Activated CD4-positive, alpha-beta memory T cell treated with anti-CD3 and anti-CD28 coated beads for 36 hours (primary cell): ENCODE data around the gene MTG1. TPM values are rescaled to one million over a fixed set of nuclear protein-coding genes. Genes with fewer than 3 reads are reported as not detected.
"Not testable (repeated sequence)": the region's sequence is repeated elsewhere in the genome, so short reads cannot be mapped to it uniquely, and the experiment has no call there.

ENCODE experiments used
- CTCF ChIA-PET: fragments of 350-600 bp; sonication (Branson Sonifier 250); formaldehyde crosslinking; loops from one replicate; lab custom pipeline; 2021; ENCODE audit warnings: antibody characterized with exemption, inconsistent platforms; lab: Charles Lee
- POLR2A ChIA-PET: fragments of 350-600 bp; sonication (Branson Sonifier 250); formaldehyde crosslinking; loops from one replicate; lab custom pipeline; 2021; ENCODE audit warnings: antibody characterized with exemption; lab: Charles Lee
- DNase-seq: peaks from one replicate; pipeline ENCODE4 v3.0.0-alpha.2; 2020
- H3K27ac Mint-ChIP-seq: one replicate; pipeline ENCODE4 v1.8.0; 2021; ENCODE audit warnings: mixed read lengths
- H3K27me3 Mint-ChIP-seq: one replicate; pipeline ENCODE4 v1.8.0; 2021; ENCODE audit warnings: mixed read lengths
- H3K36me3 Mint-ChIP-seq: one replicate; pipeline ENCODE4 v1.8.0; 2021; ENCODE audit warnings: mixed read lengths
- H3K4me1 Mint-ChIP-seq: one replicate; pipeline ENCODE4 v1.8.0; 2021; ENCODE audit warnings: low read depth, mixed read lengths
- H3K4me3 Mint-ChIP-seq: one replicate; pipeline ENCODE4 v1.8.0; 2021; ENCODE audit warnings: mild to moderate bottlenecking, mixed read lengths
- H3K9me3 Mint-ChIP-seq: one replicate; pipeline ENCODE4 v1.8.0; 2021; ENCODE audit warnings: mixed read lengths
- intact Hi-C: fragments of 100-400 bp; cut with micrococcal nuclease; formaldehyde crosslinking; loops from one replicate; pipeline ENCODE4 v1.15.1; 2023
- total RNA-seq, 2 experiments: library from RNA; stranded (reverse); gene quantifications; one replicate each; pipeline ENCODE4 v1.2.3, GENCODE V29; 2021

MTG1 gene
- total RNA-seq, 2 experiments from 2014 or later: 33.9 to 40.3 TPM

DNA sequence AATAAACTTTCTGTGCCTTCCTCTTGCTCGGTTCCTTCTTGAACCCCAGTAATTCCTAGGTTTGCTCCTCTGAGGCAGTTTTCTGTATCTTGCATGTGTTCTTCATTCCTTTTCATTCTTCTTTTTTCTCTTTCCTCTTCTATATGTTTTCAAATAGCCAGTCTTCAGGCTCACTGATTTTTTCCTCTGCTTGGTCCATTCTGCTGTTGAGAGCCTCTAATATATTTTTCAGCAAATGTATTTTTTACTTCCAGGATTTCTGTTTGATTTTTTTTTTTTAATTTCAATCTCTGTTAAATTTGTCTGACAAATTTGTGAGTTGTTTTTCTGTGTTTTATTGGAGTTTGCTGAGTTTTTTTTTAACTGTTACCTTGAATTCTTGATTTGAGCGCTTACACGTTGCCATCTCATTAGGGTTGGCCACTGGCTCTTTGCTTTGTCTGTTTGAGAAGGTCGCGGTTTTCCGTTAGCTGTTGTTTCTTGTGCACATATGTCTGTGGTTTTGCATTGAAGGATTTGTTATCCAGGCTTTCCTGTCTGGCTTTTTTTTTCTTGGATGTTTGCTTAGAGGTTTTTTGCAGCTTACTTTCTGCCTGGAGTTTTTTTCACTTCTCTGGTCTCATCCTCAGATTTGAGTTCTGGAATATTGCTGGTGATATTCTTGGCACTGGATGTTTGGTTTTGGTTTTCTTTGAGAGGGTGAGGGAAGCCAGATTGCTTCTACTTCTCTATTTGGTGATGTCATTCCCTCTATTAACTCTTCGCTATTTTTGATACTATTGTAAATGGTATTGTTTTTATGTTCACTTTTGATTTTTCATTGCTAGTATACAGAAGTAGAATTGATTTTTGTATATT, 17.8 kb downstream of the MTG1 start:
- intact Hi-C loops: no loop called here
- Mint-ChIP-seq H3K27me3 (no peaks in the 10 kb centered on the region), H3K27ac (no peak overlapping the region), H3K4me1 (peaks cover 17% of the 10 kb centered on the region), H3K36me3 (peaks cover 78% of the 10 kb centered on the region), H3K9me3 (peaks cover 29% of the 10 kb centered on the region), H3K4me3 (no peak overlapping the region)
- DNase-seq: no peak
- ChIA-PET CTCF (interaction anchor here (2.1 kb wide), 1 partner anchor 26 kb away, joined by 5 read pairs; no protein-coding TSS in a partner anchor), POLR2A (no interaction called here)

DNA sequence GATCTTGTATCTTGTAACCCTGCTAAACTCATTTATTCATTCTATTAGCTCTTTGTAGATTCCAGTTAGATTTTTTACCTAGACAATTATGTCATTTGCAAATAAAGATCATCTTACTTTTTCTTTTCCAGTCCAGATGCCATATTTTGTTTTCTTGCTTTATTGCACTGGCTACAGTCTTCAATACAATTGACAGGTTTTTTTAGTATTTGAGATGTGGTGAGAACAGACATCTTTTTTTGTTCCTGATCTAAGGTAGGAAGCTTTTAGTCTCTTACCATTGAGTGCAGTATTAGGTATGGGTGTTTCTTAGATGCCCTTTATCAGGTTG, 18.4 kb downstream of the MTG1 start:
- Mint-ChIP-seq H3K4me1 (peaks cover 12% of the 10 kb centered on the region), H3K9me3 (peaks cover 29% of the 10 kb centered on the region)

DNA sequence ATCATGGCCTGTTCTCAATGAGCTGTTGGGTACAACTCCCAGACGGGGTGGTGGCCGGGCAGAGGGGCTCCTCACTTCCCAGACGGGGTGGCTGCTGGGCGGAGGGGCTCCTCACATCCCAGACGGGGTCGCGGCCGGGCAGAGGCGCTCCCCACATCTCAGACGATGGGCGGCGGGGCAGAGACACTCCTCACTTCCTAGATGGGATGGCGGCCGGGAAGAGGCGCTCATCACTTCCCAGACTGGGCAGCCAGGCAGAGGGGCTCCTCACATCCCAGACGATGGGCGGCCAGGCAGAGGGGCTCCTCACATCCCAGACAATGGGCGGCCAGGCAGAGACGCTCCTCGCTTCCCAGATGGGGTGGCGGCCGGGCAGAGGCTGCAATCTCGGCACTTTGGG, 20.4 kb downstream of the MTG1 start:
- POLR2A ChIA-PET, H3K27me3 Mint-ChIP-seq, H3K4me3 Mint-ChIP-seq, DNase-seq, CTCF ChIA-PET, H3K4me1 Mint-ChIP-seq, H3K27ac Mint-ChIP-seq, intact Hi-C loops: not testable (repeated sequence)
- Mint-ChIP-seq H3K36me3 (peaks cover 64% of the 10 kb centered on the region), H3K9me3 (peaks cover 29% of the 10 kb centered on the region)

More for the DNA sequence above, 18.4 kb downstream of the MTG1 start:
- H3K27ac Mint-ChIP-seq: no peak overlapping the region
- no peaks in the 10 kb centered on the region for H3K27me3 Mint-ChIP-seq
- no peak for DNase-seq
- POLR2A ChIA-PET: interaction anchor here (1.2 kb wide), 1 partner anchor 83 kb away, joined by 3 read pairs; no protein-coding TSS in a partner anchor
- CTCF ChIA-PET: interaction anchor here (2.1 kb wide), 1 partner anchor 25 kb away, joined by 5 read pairs; no protein-coding TSS in a partner anchor
- H3K4me3 Mint-ChIP-seq: no peak overlapping the region
- intact Hi-C loops: no loop called here
- peaks cover 72% of the 10 kb centered on the region for H3K36me3 Mint-ChIP-seq

DNA sequence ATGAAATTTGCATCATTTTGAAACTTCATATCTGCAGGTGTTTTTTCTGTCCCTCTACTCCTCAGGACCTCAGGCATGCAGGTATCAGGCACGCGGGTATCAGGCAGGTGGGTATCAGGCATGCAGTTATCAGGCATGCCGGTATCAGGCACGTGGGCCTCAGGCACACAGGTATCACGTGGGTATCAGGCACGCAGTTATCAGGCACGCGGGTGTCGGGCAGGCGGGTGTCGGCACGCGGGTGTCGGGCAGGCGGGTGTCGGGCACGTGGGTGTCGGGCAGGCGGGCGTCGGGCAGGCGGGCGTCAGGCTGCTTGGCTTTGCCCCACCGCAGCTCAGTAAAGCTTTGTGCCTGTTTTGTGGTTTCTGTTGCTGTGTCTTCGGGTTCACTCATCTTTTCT, 21.8 kb downstream of the MTG1 start:
- no peaks in the 10 kb centered on the region for H3K4me1 Mint-ChIP-seq
- CTCF ChIA-PET: no interaction called here
- DNase-seq: no peak
- intact Hi-C loops: no loop called here
- no peaks in the 10 kb centered on the region for H3K27me3 Mint-ChIP-seq
- H3K36me3 Mint-ChIP-seq: peaks cover 53% of the 10 kb centered on the region
- H3K27ac Mint-ChIP-seq: no peak overlapping the region
- POLR2A ChIA-PET: no interaction called here
- peaks cover 24% of the 10 kb centered on the region for H3K9me3 Mint-ChIP-seq
- H3K4me3 Mint-ChIP-seq: no peak overlapping the region

DNA sequence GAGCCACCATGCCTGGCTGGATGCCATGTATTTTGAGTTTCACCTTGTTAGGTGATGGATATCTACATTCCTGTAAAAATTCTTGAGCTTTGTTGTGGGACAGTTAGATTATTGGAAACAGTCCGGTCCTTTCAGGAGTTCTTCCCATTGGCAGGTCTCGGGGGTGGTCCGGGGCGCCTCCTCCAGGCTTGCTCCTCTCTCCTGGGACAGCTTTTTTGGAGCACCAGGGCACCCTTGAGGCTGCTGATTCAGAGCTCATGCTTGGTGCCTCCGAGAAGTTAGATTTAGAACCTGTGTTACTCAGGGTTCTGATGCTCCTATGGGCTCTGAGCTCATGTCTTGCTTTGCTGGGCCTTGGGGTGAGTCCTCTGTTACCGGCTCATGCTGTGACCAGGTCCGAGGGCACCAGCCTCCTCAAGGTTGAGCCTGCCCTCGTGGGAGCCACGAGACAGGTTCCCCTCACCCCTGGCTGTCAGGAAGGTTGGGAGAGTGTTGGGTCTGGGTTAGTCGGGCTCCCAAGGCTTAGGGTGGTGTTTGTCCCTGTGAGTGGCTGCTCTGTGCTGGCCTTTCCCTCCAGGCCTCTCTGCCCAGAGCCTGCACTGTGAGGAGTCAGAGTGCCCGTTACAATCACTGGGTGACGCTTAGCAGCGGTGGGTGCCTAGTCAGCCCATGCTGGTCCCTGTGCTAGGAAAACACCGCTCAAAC, 24.5 kb downstream of the MTG1 start:
- intact Hi-C loops: no loop called here
- Mint-ChIP-seq H3K36me3 (peaks cover 26% of the 10 kb centered on the region), H3K4me1 (peaks cover under 1% of the 10 kb centered on the region), H3K27me3 (peaks cover 2% of the 10 kb centered on the region), H3K27ac (no peak overlapping the region), H3K4me3 (no peak overlapping the region), H3K9me3 (peaks cover 2% of the 10 kb centered on the region)
- no peak for DNase-seq
- ChIA-PET POLR2A (interaction anchor here (1.2 kb wide), 1 partner anchor 22 kb away, joined by 4 read pairs; no protein-coding TSS in a partner anchor), CTCF (interaction anchor here (1.2 kb wide), 1 partner anchor 19 kb away, joined by 3 read pairs; no protein-coding TSS in a partner anchor)

DNA sequence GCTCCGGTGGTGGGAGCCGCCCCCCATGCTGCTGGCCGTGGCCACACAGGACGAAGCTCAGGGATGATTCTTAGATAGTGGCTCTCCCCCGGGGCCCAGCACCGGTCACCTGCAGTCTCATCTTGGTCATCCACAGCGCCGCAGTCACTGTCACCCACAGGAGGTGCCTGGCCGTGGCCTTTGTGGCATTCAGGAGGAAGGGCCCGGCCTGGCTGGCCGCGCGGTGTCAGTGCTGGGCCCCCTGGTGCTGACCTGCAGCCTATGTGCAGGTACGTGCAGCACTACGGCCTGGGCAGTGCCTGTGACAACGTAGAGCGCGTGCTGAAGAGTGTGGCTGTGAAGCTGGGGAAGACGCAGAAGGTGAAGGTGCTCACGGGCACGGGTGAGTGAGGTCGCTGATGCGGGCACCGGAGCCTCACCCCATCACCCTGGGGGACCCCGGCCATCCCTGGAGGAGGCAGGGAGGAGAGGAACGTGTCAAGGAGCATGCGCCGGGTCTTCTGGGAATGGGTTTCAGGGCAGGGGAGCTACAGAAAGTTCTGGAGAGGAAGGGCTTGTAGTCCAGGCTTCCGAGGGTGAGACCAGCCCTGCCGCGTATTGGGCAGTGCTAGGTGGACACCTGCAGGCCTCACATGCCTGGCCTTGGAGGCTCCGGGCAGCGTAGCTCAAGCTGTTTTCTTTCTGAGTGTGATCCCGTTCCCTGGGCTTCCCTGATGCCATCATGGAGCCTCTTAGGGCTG, 25.4 kb downstream of the MTG1 start:
- no peak for DNase-seq
- intact Hi-C loops: no loop called here
- peaks cover 23% of the 10 kb centered on the region for H3K36me3 Mint-ChIP-seq
- peaks cover 2% of the 10 kb centered on the region for H3K4me1 Mint-ChIP-seq
- H3K9me3 Mint-ChIP-seq: peaks cover 2% of the 10 kb centered on the region
- H3K27ac Mint-ChIP-seq: no peak overlapping the region
- ChIA-PET POLR2A (interaction anchor here (0.9 kb wide), 1 partner anchor 90 kb away, joined by 3 read pairs; no protein-coding TSS in a partner anchor), CTCF (interaction anchor here (1.0 to 1.2 kb wide), 2 partner anchors 18 to 20 kb away, joined by 3 read pairs; no protein-coding TSS in a partner anchor)
- H3K4me3 Mint-ChIP-seq: no peak overlapping the region
- peaks cover 2% of the 10 kb centered on the region for H3K27me3 Mint-ChIP-seq

DNA sequence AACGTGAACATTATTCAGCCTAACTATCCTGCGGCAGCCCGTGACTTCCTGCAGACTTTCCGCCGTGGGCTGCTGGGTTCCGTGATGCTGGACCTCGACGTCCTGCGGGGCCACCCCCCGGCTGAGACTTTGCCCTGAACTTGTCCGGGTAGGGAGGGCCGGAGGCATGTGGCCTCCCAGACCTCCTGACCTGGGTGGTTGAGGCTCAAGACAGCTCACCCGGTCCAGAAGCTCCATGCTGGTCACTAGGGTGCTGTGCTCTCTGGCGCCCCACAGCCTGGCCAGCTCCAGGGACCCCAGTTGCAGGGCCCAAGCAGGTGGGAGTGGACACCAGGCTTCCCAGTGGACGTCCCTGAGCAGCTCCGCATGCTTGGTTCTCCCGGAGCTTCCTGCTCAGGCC, 26.1 kb downstream of the MTG1 start:
- H3K27me3 Mint-ChIP-seq: peaks cover 2% of the 10 kb centered on the region
- CTCF ChIA-PET: interaction anchor here (0.7 to 1.0 kb wide), 2 partner anchors 19 to 90 kb away, joined by 3 read pairs; no protein-coding TSS in a partner anchor
- intact Hi-C loops: no loop called here
- POLR2A ChIA-PET: interaction anchor here (0.9 kb wide), 1 partner anchor 90 kb away, joined by 3 read pairs; no protein-coding TSS in a partner anchor
- no peak overlapping the region for H3K4me3 Mint-ChIP-seq
- no peak for DNase-seq
- peaks cover 20% of the 10 kb centered on the region for H3K36me3 Mint-ChIP-seq
- peak overlapping the region; percentile 28 for H3K27ac Mint-ChIP-seq
- peaks cover 2% of the 10 kb centered on the region for H3K4me1 Mint-ChIP-seq
- peaks cover 2% of the 10 kb centered on the region for H3K9me3 Mint-ChIP-seq

DNA sequence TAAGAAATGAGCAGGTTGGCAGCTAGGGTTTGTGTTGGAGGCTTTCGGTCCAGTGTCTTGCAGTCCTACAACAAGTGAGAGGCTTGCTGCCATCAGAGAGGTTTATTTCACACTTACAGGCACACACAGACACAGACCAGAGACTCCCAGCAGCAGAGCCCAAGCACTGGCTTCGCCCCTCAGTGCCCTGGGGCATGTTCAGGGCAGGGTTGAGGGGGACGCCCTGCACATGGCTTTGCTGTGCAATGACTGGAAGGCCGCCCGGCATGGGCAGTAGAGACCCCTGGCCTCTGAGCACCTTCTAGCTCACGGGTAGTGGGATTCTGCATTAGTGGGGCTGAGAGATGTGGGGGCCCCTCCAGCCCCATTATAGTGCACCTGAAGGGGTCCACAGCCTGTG, 26.6 kb downstream of the MTG1 start:
- Mint-ChIP-seq H3K36me3 (peaks cover 15% of the 10 kb centered on the region), H3K27me3 (peaks cover 2% of the 10 kb centered on the region), H3K4me3 (no peak overlapping the region), H3K9me3 (peaks cover 2% of the 10 kb centered on the region), H3K27ac (no peak overlapping the region), H3K4me1 (peaks cover 2% of the 10 kb centered on the region)
- ChIA-PET CTCF (interaction anchor here (0.7 to 1.9 kb wide), 2 partner anchors 17 to 91 kb away, joined by 3 to 9 read pairs; no protein-coding TSS in a partner anchor), POLR2A (no interaction called here)
- DNase-seq: no peak
- intact Hi-C loops: no loop called here

DNA sequence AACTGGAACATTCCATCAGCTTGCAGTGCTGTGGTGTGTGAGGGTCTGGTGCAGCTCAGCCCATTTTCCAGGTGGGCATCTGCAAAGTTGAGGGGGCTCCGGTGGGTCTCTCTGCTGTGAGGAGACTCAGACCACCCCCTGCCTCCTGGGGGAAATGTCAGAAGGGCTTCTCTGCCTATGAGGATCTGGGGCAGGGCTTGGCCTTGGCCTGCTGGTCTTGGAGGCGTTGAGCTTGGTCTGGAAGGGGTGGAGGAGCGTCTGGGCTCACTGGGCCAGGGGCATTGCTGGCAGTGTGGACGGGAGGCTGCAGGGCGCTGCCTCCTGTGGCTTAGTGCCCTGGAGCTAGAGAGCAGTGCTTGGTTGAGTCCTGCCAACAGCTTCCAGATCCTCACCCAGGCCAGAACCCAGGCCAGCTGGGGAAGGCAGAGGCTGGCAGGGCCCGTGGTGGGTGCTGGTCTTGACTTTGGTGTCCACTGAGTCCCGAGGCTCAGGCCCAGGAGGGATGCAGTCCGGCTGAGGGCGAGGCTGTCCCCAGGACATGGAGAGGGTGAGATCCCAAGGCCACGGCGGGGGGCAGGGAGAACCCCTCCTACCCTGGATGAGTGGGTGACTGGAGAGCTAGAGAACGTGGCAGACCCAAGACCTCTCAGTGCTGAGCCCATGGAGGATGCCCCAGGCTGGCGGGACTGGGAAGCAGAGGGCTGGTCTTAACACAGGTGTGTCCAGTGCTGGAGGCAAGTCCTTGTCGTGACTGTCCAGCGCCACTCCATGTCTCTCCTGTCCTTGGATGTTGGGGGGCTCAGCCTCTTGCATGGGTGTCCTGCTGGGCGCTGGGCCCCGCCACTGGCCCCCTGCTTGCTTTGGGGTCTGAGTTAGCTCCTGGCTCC, 27.6 kb downstream of the MTG1 start:
- ChIA-PET CTCF (interaction anchor here (1.9 kb wide), 1 partner anchor 16 kb away, joined by 9 read pairs; no protein-coding TSS in a partner anchor), POLR2A (no interaction called here)
- no peaks in the 10 kb centered on the region for H3K9me3 Mint-ChIP-seq
- DNase-seq: no peak
- peaks cover 2% of the 10 kb centered on the region for H3K27me3 Mint-ChIP-seq
- peaks cover 2% of the 10 kb centered on the region for H3K4me1 Mint-ChIP-seq
- H3K4me3 Mint-ChIP-seq: no peak overlapping the region
- peaks cover 9% of the 10 kb centered on the region for H3K36me3 Mint-ChIP-seq
- no peak overlapping the region for H3K27ac Mint-ChIP-seq
- intact Hi-C loops: no loop called here

DNA sequence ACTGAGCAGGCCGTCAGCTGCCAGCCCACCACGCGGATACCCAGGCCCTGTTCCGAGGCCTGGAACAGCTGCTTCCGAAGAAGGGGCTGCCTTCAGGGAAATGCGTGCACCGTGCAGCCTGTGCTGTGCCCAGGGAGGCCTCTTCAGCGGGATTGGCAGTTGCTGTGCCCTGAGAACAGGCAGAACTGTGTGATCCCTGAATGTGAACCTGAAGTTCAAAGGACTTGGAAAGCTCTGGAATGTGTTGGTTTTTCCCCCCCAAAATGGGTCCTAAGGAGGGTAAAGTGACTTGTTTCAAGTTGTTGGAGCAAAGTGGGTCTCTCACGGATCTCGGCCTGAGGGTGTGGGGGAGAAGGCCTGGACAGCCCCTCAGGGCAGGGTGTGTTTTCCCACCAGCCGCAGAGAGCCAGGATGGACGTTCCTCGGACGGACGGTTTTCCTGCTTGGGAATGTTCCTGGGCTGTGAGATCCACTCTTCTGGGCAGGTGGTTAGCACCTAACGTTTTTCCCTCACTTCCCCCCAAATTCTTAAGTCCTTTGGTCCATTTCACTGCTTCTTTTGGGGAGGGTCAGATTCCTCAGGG, 28.4 kb downstream of the MTG1 start:
- Mint-ChIP-seq H3K27ac (no peak overlapping the region), H3K9me3 (no peaks in the 10 kb centered on the region), H3K4me1 (peaks cover 2% of the 10 kb centered on the region), H3K27me3 (peaks cover 2% of the 10 kb centered on the region), H3K36me3 (peaks cover 9% of the 10 kb centered on the region), H3K4me3 (no peak overlapping the region)
- POLR2A ChIA-PET: no interaction called here
- intact Hi-C loops: no loop called here
- CTCF ChIA-PET: interaction anchor here (1.9 kb wide), 1 partner anchor 15 kb away, joined by 9 read pairs; no protein-coding TSS in a partner anchor
- no peak for DNase-seq
